ENCODE data around the gene FOSL1. TPM values are rescaled to one million over a fixed set of nuclear protein-coding genes. Genes with fewer than 3 reads are reported as not detected.

The FOSL1 gene
- total and polyA plus RNA-seq, 5 experiments from 2014 or later = 0.17 to 0.22 TPM; not detected in 3

DNA sequence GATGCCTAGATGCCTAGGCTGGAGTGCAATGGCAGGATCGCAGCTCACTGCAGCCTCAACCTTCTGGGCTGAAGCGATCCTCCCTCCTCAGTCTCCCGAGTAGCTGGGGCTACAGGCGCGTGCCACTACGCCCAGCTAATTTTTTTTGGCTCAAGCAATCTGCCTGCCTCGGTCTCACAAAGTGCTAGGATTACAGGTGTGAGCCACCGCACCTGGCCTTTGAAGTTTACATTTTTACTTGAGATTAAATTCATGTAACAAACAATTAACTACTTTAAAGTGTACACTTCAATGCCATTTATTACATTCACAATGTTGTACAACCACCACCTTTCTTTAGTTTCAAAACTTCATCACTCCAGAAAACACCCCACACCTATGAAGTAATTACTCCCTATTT, 3.5 kb upstream of the FOSL1 start:
- Mint-ChIP-seq H3K4me3 (peak overlapping the region in 1 of 10 donors; percentile 29), H3K27ac (peak overlapping the region in 1 of 10 donors; percentile 15)
- POLR2A ChIA-PET = interaction anchor here (0.9 to 6.2 kb wide), 2 partner anchors 13 to 24 kb away, joined by 4 to 105 read pairs; partner anchors contain the start of genes CCDC85B and FIBP

DNA sequence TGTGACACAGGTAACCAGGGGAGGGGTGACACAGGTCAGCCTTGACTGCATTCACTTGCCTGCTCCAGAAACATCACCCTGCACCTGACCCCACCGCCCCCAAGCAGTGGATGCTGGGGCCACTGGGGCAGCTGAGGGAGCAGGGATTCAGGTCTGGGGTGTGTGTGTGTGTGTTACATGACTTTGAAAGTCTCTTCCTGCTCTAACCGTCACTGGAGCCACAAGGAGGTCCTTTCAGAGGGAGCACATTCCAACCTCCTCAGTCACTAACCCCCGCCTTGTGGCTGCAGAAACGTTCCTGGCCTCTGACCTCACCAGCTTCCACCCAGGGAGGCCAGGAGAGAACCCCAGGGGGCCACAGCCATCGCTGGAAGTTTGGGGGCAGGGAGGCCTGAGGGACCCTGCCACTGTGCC, 2.9 kb upstream of the FOSL1 start:
- Mint-ChIP-seq H3K4me1 (peaks cover 0 to 19% (median 4%) of the 10 kb centered on the region in 4 donors), H3K4me3 (no peak overlapping the region), H3K27ac (peak overlapping the region in 1 of 10 donors; percentile 41), H3K9me3 (no peaks in the 10 kb centered on the region), H3K27me3 (peaks cover 0 to 4% (median 0%) of the 10 kb centered on the region in 5 donors), H3K36me3 (no peaks in the 10 kb centered on the region)
- ATAC-seq = no peak
- POLR2A ChIA-PET = interaction anchor here (6.2 kb wide), 1 partner anchor 13 kb away, joined by 105 read pairs; the partner anchor contains the start of genes CCDC85B and FIBP
- DNase-seq = no peak

More for the DNA sequence above, 3.5 kb upstream of the FOSL1 start:
- H3K27me3 Mint-ChIP-seq = peaks cover 0 to 4% (median 0%) of the 10 kb centered on the region in 5 donors
- H3K36me3 Mint-ChIP-seq = no peaks in the 10 kb centered on the region
- no peak for DNase-seq
- ATAC-seq = no peak
- H3K4me1 Mint-ChIP-seq = peaks cover 0 to 18% (median 4%) of the 10 kb centered on the region in 4 donors
- no peaks in the 10 kb centered on the region for H3K9me3 Mint-ChIP-seq

DNA sequence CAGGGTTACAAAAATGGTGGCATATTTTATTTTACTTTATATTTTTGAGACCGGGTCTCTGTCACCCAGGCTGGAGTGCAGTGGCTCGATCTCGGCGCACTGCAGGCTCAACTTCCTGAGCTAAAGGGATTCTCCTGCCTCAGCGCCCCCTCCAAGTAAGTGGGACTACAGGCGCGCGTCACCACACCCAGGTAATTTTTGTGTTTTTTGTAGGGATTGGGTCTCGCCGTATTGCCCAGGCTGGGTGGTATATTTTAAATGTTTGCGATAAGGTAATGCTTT, 652 bp upstream of the FOSL1 start:
- ATAC-seq (no peak), DNase-seq (no peak)
- POLR2A ChIA-PET = interaction anchor here (0.8 to 6.2 kb wide), 11 partner anchors 11 to 417 kb away, joined by 3 to 105 read pairs (median 6); partner anchors contain the start of genes C11orf68, CCDC85B, CD248 and CTSW
- Mint-ChIP-seq H3K4me1 (peaks cover under 1 to 21% (median 7%) of the 10 kb centered on the region in 4 donors), H3K27me3 (peaks cover 0 to 4% (median 0%) of the 10 kb centered on the region in 5 donors), H3K9me3 (no peaks in the 10 kb centered on the region), H3K4me3 (peak overlapping the region; percentile 57 to 80 (median 74)), H3K27ac (peak overlapping the region in 9 of 10 donors; percentile 41 to 94 (median 72)), H3K36me3 (no peaks in the 10 kb centered on the region)

DNA sequence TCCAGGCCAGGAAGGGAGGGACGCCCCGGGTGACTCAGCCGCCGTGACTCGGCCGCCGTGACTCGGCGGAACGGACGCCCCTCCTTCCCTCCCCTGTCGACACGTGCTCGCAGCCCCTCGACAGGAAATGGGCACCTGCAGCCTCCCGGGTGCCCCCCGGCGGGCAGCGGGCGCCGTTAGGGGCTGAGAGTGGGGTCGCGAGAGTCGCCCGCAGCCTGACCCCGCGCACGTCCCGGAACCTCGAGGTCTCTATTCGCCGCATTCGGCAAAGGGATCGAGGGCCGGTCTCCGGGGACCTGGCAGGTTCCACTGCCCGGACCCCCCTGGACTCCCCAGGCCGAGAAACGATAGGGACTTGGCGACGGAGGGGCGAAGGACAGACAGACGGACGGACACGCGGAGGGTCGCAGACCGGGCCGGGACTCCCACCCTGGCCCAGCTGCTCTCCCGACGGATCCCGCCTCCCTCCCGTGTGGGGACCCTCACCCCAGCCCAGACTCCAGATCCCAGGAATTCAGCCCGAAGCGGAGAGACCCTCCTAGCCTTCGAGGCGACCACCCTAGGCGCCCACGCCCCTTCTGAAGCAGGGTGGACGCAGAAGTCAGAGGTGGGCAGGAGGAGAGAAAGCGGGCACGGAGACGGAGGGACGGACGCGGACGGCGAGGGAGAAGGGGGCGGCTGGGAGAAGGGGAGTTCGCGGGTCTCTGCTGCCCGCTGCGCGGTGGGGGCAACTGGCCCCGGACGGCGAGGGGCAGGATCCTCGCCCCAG, 648 bp downstream of the FOSL1 start:
- H3K27me3 Mint-ChIP-seq = peaks cover 0 to 4% (median 0%) of the 10 kb centered on the region in 5 donors
- DNase-seq (peak in 4 of 10 donors; percentile 33 to 55 (median 43)), ATAC-seq (peak in 1 of 2 donors; percentile 11)
- POLR2A ChIA-PET = interaction anchor here (0.7 to 6.2 kb wide), 7 partner anchors 9 to 413 kb away, joined by 3 to 105 read pairs (median 14); partner anchors contain the start of genes C11orf68, CCDC85B, DRAP1 and FIBP
- H3K9me3 Mint-ChIP-seq = no peaks in the 10 kb centered on the region
- peak overlapping the region in 3 of 10 donors; percentile 28 to 58 (median 57) for H3K27ac Mint-ChIP-seq
- no peaks in the 10 kb centered on the region for H3K36me3 Mint-ChIP-seq
- H3K4me3 Mint-ChIP-seq = peak overlapping the region; percentile 50 to 78 (median 61)
- peaks cover 2 to 27% (median 12%) of the 10 kb centered on the region in 4 donors for H3K4me1 Mint-ChIP-seq

DNA sequence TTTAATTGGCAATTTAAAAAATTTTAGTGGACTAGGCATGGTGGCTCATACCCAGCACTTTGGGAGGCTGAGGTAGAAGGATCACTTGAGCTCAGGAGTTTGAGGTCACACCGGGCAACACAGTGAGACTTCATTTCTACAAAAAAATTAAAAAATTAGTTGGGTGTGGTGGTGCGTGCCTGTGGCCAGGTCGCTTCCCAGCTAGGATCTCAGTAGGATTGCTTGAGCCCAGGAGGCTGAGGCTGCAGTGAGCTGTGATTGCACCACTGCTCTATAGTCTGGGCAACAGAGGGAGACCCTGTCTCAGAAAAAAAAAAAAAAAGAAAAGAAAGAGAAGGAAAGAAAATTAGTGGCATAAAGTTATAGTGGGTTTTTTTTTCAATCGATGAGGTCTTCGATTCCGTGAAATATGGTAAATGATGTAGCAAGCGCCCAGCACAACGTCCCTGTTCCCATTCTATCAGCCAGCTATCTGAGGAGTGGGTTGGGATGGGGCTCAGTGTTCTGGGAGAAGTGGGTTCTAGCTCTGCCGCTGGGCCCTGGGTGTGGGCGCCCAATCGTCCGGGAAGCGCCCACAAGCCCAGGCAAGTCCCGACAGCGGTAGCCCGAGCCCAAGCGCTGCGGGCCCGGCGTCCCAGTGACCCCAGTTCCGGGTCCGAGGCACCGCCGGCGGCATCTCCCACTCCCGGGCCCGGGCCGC, 1.4 kb downstream of the FOSL1 start:
- Mint-ChIP-seq H3K9me3 (no peaks in the 10 kb centered on the region), H3K36me3 (no peaks in the 10 kb centered on the region), H3K27ac (peak overlapping the region in 6 of 10 donors; percentile 52 to 92 (median 66)), H3K27me3 (peaks cover 0 to 3% (median 0%) of the 10 kb centered on the region in 5 donors), H3K4me1 (peaks cover 4 to 33% (median 18%) of the 10 kb centered on the region in 4 donors), H3K4me3 (peak overlapping the region; percentile 66 to 87 (median 78))
- POLR2A ChIA-PET = interaction anchor here (0.7 to 6.2 kb wide), 9 partner anchors 9 to 414 kb away, joined by 3 to 105 read pairs (median 4); partner anchors contain the start of genes C11orf68, CCDC85B, DRAP1 and FIBP
- DNase-seq (no peak), ATAC-seq (no peak)

DNA sequence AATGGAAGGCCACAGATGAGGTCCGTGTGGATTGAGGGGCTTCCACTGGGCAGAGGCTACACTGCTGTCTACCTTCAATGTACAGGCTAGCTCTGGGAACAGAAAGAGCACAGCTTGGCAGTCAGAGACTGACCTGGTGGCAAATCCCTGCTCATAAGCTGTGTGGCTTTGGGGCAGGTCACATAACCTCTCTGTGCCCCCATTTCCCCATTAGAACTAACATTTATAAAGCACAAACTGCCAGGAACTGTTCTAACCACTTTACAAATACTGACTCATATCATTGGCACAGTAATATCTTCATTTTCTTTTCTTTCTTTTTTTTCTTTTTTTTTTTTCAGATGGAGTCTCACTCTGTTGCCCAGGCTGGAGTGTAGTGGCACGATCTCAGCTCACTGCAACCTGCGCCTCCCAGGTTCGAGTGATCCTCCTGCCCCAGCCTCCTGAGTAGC, 3.1 kb downstream of the FOSL1 start:
- POLR2A ChIA-PET = interaction anchor here (0.7 to 10.6 kb wide), 4 partner anchors 12 to 37 kb away, joined by 3 to 183 read pairs (median 8); partner anchors contain the start of genes C11orf68, DRAP1 and MUS81
- ATAC-seq = no peak
- peak overlapping the region in 1 of 10 donors; percentile 12 for H3K27ac Mint-ChIP-seq
- H3K27me3 Mint-ChIP-seq = peaks cover 0 to 3% (median 0%) of the 10 kb centered on the region in 5 donors
- peaks cover 13 to 45% (median 36%) of the 10 kb centered on the region in 4 donors for H3K4me1 Mint-ChIP-seq
- H3K9me3 Mint-ChIP-seq = no peaks in the 10 kb centered on the region
- no peak for DNase-seq
- no peaks in the 10 kb centered on the region for H3K36me3 Mint-ChIP-seq
- H3K4me3 Mint-ChIP-seq = no peak overlapping the region

DNA sequence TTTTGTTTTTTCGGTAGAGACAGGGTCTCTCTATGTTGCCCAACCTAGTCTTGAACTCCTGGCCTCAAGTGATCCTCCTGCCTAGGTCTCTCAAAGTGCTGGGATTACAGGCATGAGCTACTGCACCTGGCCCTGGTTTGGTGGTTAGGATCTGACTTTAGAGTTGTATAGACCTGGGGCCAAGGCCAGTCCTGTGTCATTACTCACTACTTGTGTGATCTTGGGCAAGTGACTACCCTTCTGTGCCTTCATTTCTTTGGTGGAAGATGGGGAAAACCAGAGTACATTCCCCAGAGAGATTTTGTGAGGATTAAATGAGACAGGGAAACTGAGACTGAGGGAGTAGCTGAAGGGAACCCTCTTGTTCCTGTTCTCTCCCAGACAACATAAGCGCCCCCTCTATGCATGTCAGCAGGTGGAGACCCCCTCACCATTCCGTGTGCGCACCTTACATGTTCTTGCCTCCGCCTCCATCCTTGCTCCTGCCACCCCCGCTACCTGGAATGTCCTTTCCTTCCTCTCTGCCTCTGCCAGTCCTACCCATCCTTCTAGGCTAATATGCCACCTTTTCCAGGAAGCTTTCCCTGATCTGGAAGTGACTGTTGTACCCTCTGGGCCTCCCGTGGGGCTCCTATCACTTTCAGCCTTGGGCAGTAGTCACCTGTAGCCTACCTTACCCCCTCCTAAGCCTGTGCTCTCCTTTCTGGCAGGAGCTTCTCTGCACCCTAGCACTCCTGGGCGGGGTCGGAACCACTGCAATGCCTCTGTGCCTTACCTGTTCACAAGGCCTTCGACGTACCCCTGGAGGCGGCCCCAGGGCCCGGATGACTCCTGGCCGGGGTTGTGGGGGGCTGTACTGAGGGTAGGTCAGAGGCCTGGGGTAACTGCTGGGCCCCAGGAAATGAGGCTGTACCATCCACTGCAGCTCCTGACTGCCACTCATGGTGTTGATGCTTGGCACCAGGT, 3.9 kb downstream of the FOSL1 start:
- ATAC-seq = no peak
- POLR2A ChIA-PET = interaction anchor here (1.1 to 12.2 kb wide), 5 partner anchors 9 to 37 kb away, joined by 4 to 209 read pairs (median 11); partner anchors contain the start of genes C11orf68, CTSW, DRAP1 and EFEMP2
- no peaks in the 10 kb centered on the region for H3K36me3 Mint-ChIP-seq
- no peak for DNase-seq
- H3K4me3 Mint-ChIP-seq = peak overlapping the region in 5 of 10 donors; percentile 15 to 71 (median 58)
- H3K4me1 Mint-ChIP-seq = peaks cover 13 to 47% (median 39%) of the 10 kb centered on the region in 4 donors
- peak overlapping the region in 5 of 10 donors; percentile 29 to 69 (median 67) for H3K27ac Mint-ChIP-seq
- H3K9me3 Mint-ChIP-seq = no peaks in the 10 kb centered on the region
- peaks cover 0 to 3% (median 0%) of the 10 kb centered on the region in 5 donors for H3K27me3 Mint-ChIP-seq

DNA sequence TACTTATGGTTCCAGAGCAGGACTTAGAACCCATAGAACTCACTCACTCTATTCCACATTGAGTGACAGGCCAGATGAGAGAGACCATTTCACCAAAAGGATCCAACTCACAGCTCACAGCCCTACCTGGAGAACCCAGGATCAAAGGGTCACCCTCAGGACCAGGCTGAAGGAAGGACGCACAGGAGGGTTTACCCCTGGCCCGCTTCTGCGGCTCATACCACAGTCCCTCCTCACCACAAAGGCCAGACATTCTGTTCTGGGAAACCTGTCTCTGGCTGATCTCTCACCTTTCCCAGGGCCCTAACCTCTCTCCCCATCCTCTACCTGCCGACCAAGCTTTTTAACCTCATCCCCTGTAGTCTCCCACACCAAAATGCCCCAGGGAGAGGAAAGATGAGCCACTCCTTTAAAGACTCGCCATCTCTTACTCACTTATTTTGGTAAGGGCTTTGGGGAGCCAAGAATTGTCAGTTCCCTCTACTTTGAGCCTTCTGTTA, 4.7 kb downstream of the FOSL1 start:
- DNase-seq (no peak), ATAC-seq (no peak)
- Mint-ChIP-seq H3K4me3 (peak overlapping the region in 6 of 10 donors; percentile 3 to 71 (median 52)), H3K36me3 (no peaks in the 10 kb centered on the region), H3K4me1 (peaks cover 12 to 42% (median 38%) of the 10 kb centered on the region in 4 donors), H3K27ac (peak overlapping the region in 7 of 10 donors; percentile 14 to 83 (median 62)), H3K9me3 (no peaks in the 10 kb centered on the region), H3K27me3 (peaks cover 0 to 3% (median 0%) of the 10 kb centered on the region in 5 donors)
- POLR2A ChIA-PET = interaction anchor here (1.1 to 12.2 kb wide), 4 partner anchors 10 to 36 kb away, joined by 4 to 209 read pairs (median 94); partner anchors contain the start of genes C11orf68, CTSW, DRAP1 and EFEMP2

DNA sequence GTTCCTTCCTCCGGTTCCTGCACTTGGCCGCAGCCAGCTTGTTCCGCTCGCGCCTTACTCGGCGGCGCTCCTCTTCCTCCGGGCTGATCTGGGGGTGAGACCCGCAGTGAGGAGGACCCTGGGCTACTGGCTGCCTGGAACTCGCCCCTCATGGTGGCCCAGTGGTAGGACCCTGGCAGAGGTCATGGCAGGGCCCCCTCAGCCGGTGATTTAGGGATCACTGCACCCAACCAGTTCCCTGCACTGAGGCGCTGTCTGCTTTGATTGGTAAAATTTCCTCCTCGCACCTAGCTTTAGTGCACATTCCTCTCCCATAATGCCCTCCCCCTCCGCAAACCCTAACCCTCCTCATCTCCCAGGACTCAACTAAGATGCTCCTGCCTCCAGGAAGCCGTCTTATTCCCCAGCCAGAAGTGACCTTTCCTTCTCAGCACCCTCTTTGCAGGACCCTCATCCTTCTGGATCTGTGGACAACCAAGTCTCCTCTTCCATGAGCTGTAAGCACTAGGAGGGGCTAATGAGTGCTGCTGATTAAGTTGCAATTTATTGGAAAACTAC, 6.1 kb downstream of the FOSL1 start:
- H3K27me3 Mint-ChIP-seq = peaks cover 0 to 3% (median 0%) of the 10 kb centered on the region in 5 donors

DNA sequence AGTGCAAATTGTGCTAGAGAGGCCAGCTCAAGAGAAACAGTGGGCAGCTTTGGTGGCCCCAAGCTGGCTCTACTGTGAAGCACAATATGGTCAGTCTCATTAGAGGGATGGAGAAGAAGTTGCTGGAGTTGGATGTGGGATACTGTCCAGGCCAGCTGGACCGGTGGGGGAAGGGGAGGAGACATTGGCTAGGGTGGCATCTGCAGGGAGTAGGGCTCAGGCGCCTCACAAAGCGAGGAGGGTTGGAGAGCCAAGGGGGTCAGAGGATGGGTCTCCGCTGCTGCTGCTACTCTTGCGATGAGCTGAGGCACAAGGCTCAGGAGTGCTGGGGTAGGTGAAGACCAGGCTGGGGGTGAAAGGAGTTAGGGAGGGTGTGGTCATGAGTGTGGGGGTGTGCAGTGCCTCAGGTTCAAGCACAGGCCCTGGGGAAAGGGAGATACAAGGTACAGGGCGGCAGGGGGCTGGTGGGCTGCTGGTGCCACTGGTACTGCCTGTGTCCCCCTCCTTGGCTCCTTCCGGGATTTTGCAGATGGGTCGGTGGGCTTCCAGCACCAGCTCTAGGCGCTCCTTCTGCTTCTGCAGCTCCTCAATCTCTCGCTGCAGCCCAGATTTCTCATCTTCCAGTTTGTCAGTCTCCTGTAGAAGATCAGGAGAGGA, 7.4 kb downstream of the FOSL1 start:
- POLR2A ChIA-PET = interaction anchor here (0.8 to 16.8 kb wide), 11 partner anchors 8 to 396 kb away, joined by 3 to 405 read pairs (median 9); partner anchors contain the start of genes C11orf68, CFL1, CTSW and DRAP1
- Mint-ChIP-seq H3K4me1 (peaks cover 32 to 63% (median 57%) of the 10 kb centered on the region in 4 donors), H3K27me3 (no peaks in the 10 kb centered on the region), H3K27ac (peak overlapping the region; percentile 79 to 96 (median 92)), H3K9me3 (no peaks in the 10 kb centered on the region), H3K4me3 (peak overlapping the region; percentile 79 to 94 (median 84)), H3K36me3 (no peaks in the 10 kb centered on the region)
- no peak for ATAC-seq
- DNase-seq = no peak

More for the DNA sequence above, 6.1 kb downstream of the FOSL1 start:
- POLR2A ChIA-PET = interaction anchor here (0.6 to 16.8 kb wide), 13 partner anchors 10 to 397 kb away, joined by 3 to 405 read pairs (median 6); partner anchors contain the start of genes BANF1, C11orf68, CFL1 and CTSW
- peak overlapping the region; percentile 79 to 96 (median 92) for H3K27ac Mint-ChIP-seq
- no peaks in the 10 kb centered on the region for H3K9me3 Mint-ChIP-seq
- H3K4me1 Mint-ChIP-seq = peaks cover 24 to 53% (median 50%) of the 10 kb centered on the region in 4 donors
- no peak for ATAC-seq
- H3K36me3 Mint-ChIP-seq = no peaks in the 10 kb centered on the region
- DNase-seq = peak in 3 of 10 donors; percentile 20 to 30 (median 28)
- peak overlapping the region; percentile 75 to 94 (median 84) for H3K4me3 Mint-ChIP-seq

All from naive thymus-derived CD8-positive, alpha-beta T cell (primary cell).